DOHH2 (cell line): Measurements from ENCODE around the gene SMU1.

Experiments used
- H3F3A ChIP-seq: fragments of 200-600 bp; sonication (generic), shearing (Covaris generic); 2 replicates; pipeline ENCODE4 v1.6.0; 2016; ENCODE audit warnings: antibody characterized with exemption, mild to moderate bottlenecking; ENCODE audit not compliant: control insufficient read depth, insufficient read depth
- H3K27ac ChIP-seq: fragments of 200-600 bp; sonication (generic); 2 replicates; pipeline ENCODE4 v1.5.1; 2014; ENCODE audit warnings: low read depth, mild to moderate bottlenecking, low read length, moderate library complexity
- H3K27me3 ChIP-seq: fragments of 200-600 bp; sonication (generic); 2 replicates; pipeline ENCODE4 v1.6.1; 2014; ENCODE audit warnings: mild to moderate bottlenecking, low read length, mixed read lengths; ENCODE audit not compliant: control insufficient read depth
- H3K36me3 ChIP-seq: fragments of 200-600 bp; sonication (generic); 2 replicates; pipeline ENCODE4 v1.6.1; 2014; ENCODE audit warnings: mild to moderate bottlenecking, low read length, moderate library complexity, mixed read lengths; ENCODE audit not compliant: control insufficient read depth
- H3K4me1 ChIP-seq: fragments of 200-600 bp; sonication (generic); 2 replicates; pipeline ENCODE4 v1.6.1; 2014; ENCODE audit warnings: mild to moderate bottlenecking, low read length, mixed read lengths; ENCODE audit not compliant: control insufficient read depth
- H3K4me2 ChIP-seq: fragments of 200-600 bp; sonication (generic); 2 replicates; pipeline ENCODE4 v1.6.0; 2014; ENCODE audit warnings: mild to moderate bottlenecking, low read length, moderate library complexity
- H3K4me3 ChIP-seq: fragments of 200-600 bp; sonication (generic); 2 replicates; pipeline ENCODE4 v1.5.1; 2014; ENCODE audit warnings: mild to moderate bottlenecking, low read length, mixed read lengths
- H3K79me2 ChIP-seq: fragments of 200-600 bp; sonication (generic); 2 replicates; pipeline ENCODE4 v1.6.1; 2014; ENCODE audit warnings: mild to moderate bottlenecking, low read length, mixed read lengths; ENCODE audit not compliant: control insufficient read depth
- H3K9me2 ChIP-seq: fragments of 200-600 bp; sonication (generic); replicated peaks from 2 replicates; pipeline ENCODE4 v1.6.1; 2014; ENCODE audit warnings: mild to moderate bottlenecking, low read length, mixed read lengths; ENCODE audit not compliant: control insufficient read depth
- H3K9me3 ChIP-seq: fragments of 200-600 bp; sonication (generic); 2 replicates; pipeline ENCODE4 v1.6.1; 2014; ENCODE audit warnings: antibody characterized with exemption, low read length, mixed read lengths; ENCODE audit not compliant: control insufficient read depth, insufficient read depth
- H4K20me1 ChIP-seq: fragments of 200-600 bp; sonication (generic); 2 replicates; pipeline ENCODE4 v1.6.0; 2014; ENCODE audit warnings: low read depth, mild to moderate bottlenecking, antibody characterized with exemption, low read length, moderate library complexity; ENCODE audit not compliant: control insufficient read depth, insufficient read depth
- CTCF ChIP-seq: fragments of 200-600 bp; sonication (generic); IDR thresholded peaks from one replicate; pipeline ENCODE4 v1.5.1; 2014; ENCODE audit warnings: antibody characterized with exemption, mild to moderate bottlenecking, low read depth, low read length; ENCODE audit not compliant: poor library complexity, severe bottlenecking
- EZH2phosphoT487 ChIP-seq: fragments of 200-600 bp; sonication (generic); IDR thresholded peaks from 2 replicates; pipeline ENCODE4 v1.6.1; 2017; ENCODE audit warnings: borderline replicate concordance, mild to moderate bottlenecking, antibody characterized with exemption, low read length, moderate library complexity, mixed read lengths

The SMU1 gene

GRCh38 chr9:32992595-32993238 lies 83.8 kb downstream of the SMU1 start:
- no peak overlapping the region for H3K4me2 ChIP-seq
- H3K27ac ChIP-seq, result no peak overlapping the region
- no peaks in the 10 kb centered on the region for H3K27me3 ChIP-seq
- TF ChIP-seq EZH2phosphoT487, result no peak
- no peak for TF ChIP-seq CTCF
- H3K36me3 ChIP-seq, result peaks cover 69% of the 10 kb centered on the region
- H3K4me1 ChIP-seq, result no peaks in the 10 kb centered on the region
- H4K20me1 ChIP-seq, result peaks cover 3% of the 10 kb centered on the region; the same call in 1 of the 2 replicates
- no peaks in the 10 kb centered on the region for H3F3A ChIP-seq
- H3K4me3 ChIP-seq, result no peak overlapping the region
- H3K9me2 ChIP-seq, result no peaks in the 10 kb centered on the region
- no peaks in the 10 kb centered on the region for H3K9me3 ChIP-seq
- H3K79me2 ChIP-seq, result peaks cover 64% of the 10 kb centered on the region

- TF ChIP-seq CTCF (no peak), EZH2phosphoT487 (no peak)
- Histone ChIP-seq H4K20me1 (peaks cover 3% of the 10 kb centered on the region; the same call in 1 of the 2 replicates), H3F3A (no peaks in the 10 kb centered on the region), H3K4me2 (no peak overlapping the region), H3K9me2 (no peaks in the 10 kb centered on the region), H3K36me3 (peaks cover 69% of the 10 kb centered on the region), H3K4me3 (no peak overlapping the region), H3K79me2 (peaks cover 58% of the 10 kb centered on the region), H3K4me1 (no peaks in the 10 kb centered on the region), H3K27me3 (no peaks in the 10 kb centered on the region), H3K9me3 (no peaks in the 10 kb centered on the region), H3K27ac (no peak overlapping the region)
These were observed 84.4 kb downstream of the SMU1 start for GRCh38 chr9:32991897-32992594.
